Neural cell (in vitro differentiated cells): ENCODE results near the gene CENPP. TPM values are rescaled to one million over a fixed set of nuclear protein-coding genes. Genes with fewer than 3 reads are reported as not detected.

Experiments
- H2AFZ ChIP-seq: fragments of 200-600, 300-800 bp; sonication (generic), shearing (Covaris generic); 2 replicates; pipeline ENCODE4 v1.6.0; 2014; ENCODE audit warnings: low read depth, mild to moderate bottlenecking, antibody characterized with exemption, low read length, moderate library complexity
- H3F3A ChIP-seq: fragments of 200-600 bp; shearing (Covaris generic); 2 replicates; pipeline ENCODE4 v1.6.1; 2016; ENCODE audit warnings: mild to moderate bottlenecking, moderate library complexity, mixed read lengths, antibody characterized with exemption, low read length; ENCODE audit not compliant: insufficient read depth, poor library complexity, severe bottlenecking
- H3K27ac ChIP-seq: fragments of 200-600, 300-800 bp; sonication (generic), shearing (Covaris generic); 2 replicates; pipeline ENCODE4 v1.5.1; 2014; ENCODE audit warnings: mild to moderate bottlenecking, low read length, moderate library complexity
- H3K27me3 ChIP-seq: fragments of 300-800, 200-600 bp; sonication (generic), shearing (Covaris generic); 2 replicates; pipeline ENCODE4 v1.6.0; 2014; ENCODE audit warnings: mild to moderate bottlenecking, low read depth, low read length, moderate library complexity; ENCODE audit not compliant: insufficient read depth
- H3K36me3 ChIP-seq: fragments of 300-800, 200-600 bp; sonication (generic), shearing (Covaris generic); 2 replicates; pipeline ENCODE4 v1.5.1; 2014; ENCODE audit warnings: mild to moderate bottlenecking, antibody characterized with exemption, low read length, moderate library complexity; ENCODE audit not compliant: insufficient read depth
- H3K4me2 ChIP-seq: fragments of 300-800, 200-600 bp; sonication (generic), shearing (Covaris generic); 2 replicates; pipeline ENCODE4 v1.6.0; 2014; ENCODE audit warnings: mild to moderate bottlenecking, low read length
- H3K4me3 ChIP-seq: fragments of 300-800, 200-600 bp; sonication (generic), shearing (Covaris generic); 2 replicates; pipeline ENCODE4 v1.5.1; 2014; ENCODE audit warnings: mild to moderate bottlenecking, low read length, moderate library complexity
- H3K79me2 ChIP-seq: fragments of 200-600 bp; shearing (Covaris generic); replicated peaks from 2 replicates; pipeline ENCODE4 v1.6.0; 2014; ENCODE audit warnings: mild to moderate bottlenecking, low read length, moderate library complexity; ENCODE audit not compliant: insufficient read depth
- H3K9ac ChIP-seq: fragments of 300-800, 200-600 bp; sonication (generic), shearing (Covaris generic); 2 replicates; pipeline ENCODE4 v1.6.1; 2016; ENCODE audit warnings: mild to moderate bottlenecking, low read length, mixed read lengths
- H3K9me2 ChIP-seq: fragments of 200-600 bp; shearing (Covaris generic); 2 replicates; pipeline ENCODE4 v1.6.1; 2016; ENCODE audit warnings: mild to moderate bottlenecking, low read length, mixed read lengths; ENCODE audit not compliant: insufficient read depth
- H3K9me3 ChIP-seq: fragments of 200-600, 300-800 bp; sonication (generic), shearing (Covaris generic); 2 replicates; pipeline ENCODE4 v1.6.1; 2016; ENCODE audit warnings: mild to moderate bottlenecking, mixed run types, low read length, moderate library complexity, mixed read lengths
- H4K20me1 ChIP-seq: fragments of 200-600 bp; shearing (Covaris generic); 2 replicates; pipeline ENCODE4 v1.6.1; 2016; ENCODE audit warnings: mild to moderate bottlenecking, mixed run types; ENCODE audit not compliant: insufficient read depth
- EP300 ChIP-seq: fragments of 450-650 bp; conservative IDR thresholded peaks from 2 replicates; pipeline ENCODE4 v1.6.1; 2014; ENCODE audit warnings: antibody characterized with exemption, mild to moderate bottlenecking, moderate library complexity; ENCODE audit not compliant: poor library complexity, severe bottlenecking
- EZH2 ChIP-seq: fragments of 200-600, 300-800 bp; shearing (Covaris generic), sonication (generic); IDR thresholded peaks from 2 replicates; pipeline ENCODE4 v1.6.1; 2014; ENCODE audit warnings: antibody characterized with exemption, low read length, borderline replicate concordance, mild to moderate bottlenecking; ENCODE audit not compliant: insufficient read depth, poor library complexity, severe bottlenecking
- MXI1 ChIP-seq: fragments of 450-650 bp; conservative IDR thresholded peaks from 2 replicates; pipeline ENCODE4 v1.6.1; 2014; ENCODE audit warnings: antibody characterized with exemption, mild to moderate bottlenecking; ENCODE audit not compliant: poor library complexity, severe bottlenecking
- POLR2AphosphoS5 ChIP-seq: IDR thresholded peaks from 2 replicates; pipeline ENCODE4 v1.6.1; 2012
- RAD21 ChIP-seq: fragments of 450-650 bp; conservative IDR thresholded peaks from 2 replicates; pipeline ENCODE4 v1.6.1; 2014; ENCODE audit warnings: antibody characterized with exemption, mild to moderate bottlenecking, moderate library complexity
- SMC3 ChIP-seq: fragments of 450-650 bp; conservative IDR thresholded peaks from 2 replicates; pipeline ENCODE4 v1.6.1; 2014; ENCODE audit warnings: antibody characterized with exemption, mild to moderate bottlenecking, moderate library complexity; ENCODE audit not compliant: poor library complexity
- TAF1 ChIP-seq: IDR thresholded peaks from 2 replicates; pipeline ENCODE4 v1.6.1; 2012; ENCODE audit warnings: low read depth
- polyA minus RNA-seq: library from RNA; depleted of rRNA, polyadenylated mRNA; stranded (reverse); fragments of >200 nt; gene quantifications from 2 replicates; pipeline ENCODE4 v1.2.3, GENCODE V29; 2014
- polyA plus RNA-seq: library from polyadenylated mRNA; depleted of rRNA; stranded (reverse); fragments of >200 nt; gene quantifications from 2 replicates; pipeline ENCODE4 v1.2.3, GENCODE V29; 2014
- TF ChIP-seq, protein P1 (sequence below): IDR thresholded peaks from 2 replicates; pipeline ENCODE4 v1.6.1; 2012; ENCODE audit warnings: borderline replicate concordance
- TF ChIP-seq, protein P2 (sequence below): fragments of 450-650 bp; IDR thresholded peaks from 2 replicates; pipeline ENCODE4 v1.5.1; 2014; ENCODE audit warnings: antibody characterized with exemption, mild to moderate bottlenecking, moderate library complexity; ENCODE audit not compliant: poor library complexity, severe bottlenecking

Gene CENPP
- 2.8 and 5.0 TPM in 2 replicates for polyA plus RNA-seq
- 6.6 and 8.0 TPM in 2 replicates for polyA minus RNA-seq

DNA sequence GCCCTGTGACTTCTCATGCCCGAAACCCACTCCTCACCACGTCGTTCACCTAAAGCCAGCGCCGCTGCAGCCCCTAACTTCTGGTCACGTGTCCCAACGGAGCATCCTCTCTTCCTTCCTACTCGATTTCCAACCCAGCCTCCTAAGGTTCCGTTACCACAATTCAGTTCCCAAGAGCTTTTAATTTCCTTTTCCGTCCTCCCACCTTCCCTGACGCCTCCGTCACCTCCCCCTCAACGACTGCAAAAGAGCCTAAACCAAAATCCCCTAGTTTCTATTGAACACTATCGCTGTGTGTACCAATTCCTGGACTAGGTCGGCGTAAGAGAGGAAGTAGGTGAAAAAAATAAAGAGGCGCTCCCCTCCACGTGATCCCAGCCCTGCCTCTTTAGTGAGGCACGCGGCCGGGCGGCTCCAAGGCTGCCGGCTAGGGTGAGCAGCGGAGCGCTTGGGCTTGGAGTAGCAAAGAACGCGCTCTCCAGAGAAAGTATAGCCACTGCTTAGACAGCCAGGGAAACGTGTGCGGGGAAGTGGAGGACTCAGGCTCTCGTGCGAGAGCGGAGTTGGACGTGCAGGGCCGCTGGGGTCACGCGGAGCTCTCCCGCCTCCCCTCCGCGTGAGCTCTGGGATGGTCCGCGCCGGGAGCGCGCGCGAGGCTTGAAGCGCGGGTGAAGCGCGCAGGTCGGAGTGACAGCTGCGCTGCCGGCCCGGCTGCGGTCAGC, at the start of gene CENPP, which contains the start of gene NOL8:
CENPP (plus strand) TSS at position 685 of the 722 bp plus-strand sequence.
NOL8 (minus strand) TSS at position 82 of the 722 bp plus-strand sequence. CDS start 1,189 bp downstream, outside the sequence.
- Histone ChIP-seq H4K20me1 (no peaks in the 10 kb centered on the region), H3K36me3 (no peaks in the 10 kb centered on the region), H3K9ac (peak within 1 kb of the TSS; percentile 91), H3K9me3 (no peaks in the 10 kb centered on the region), H3F3A (no peaks in the 10 kb centered on the region), H2AFZ (peak within 1 kb of the TSS; percentile 93), H3K79me2 (peaks cover 10% of the 10 kb centered on the region), H3K4me3 (peak within 1 kb of the TSS; percentile 85), H3K4me2 (peak within 1 kb of the TSS; percentile 96), H3K27me3 (no peaks in the 10 kb centered on the region), H3K27ac (peak within 1 kb of the TSS; percentile 91), H3K9me2 (no peaks in the 10 kb centered on the region)
- TF ChIP-seq MXI1: peak; percentile 97
- no peak for TF ChIP-seq EZH2
- TF ChIP-seq, protein P1, sequence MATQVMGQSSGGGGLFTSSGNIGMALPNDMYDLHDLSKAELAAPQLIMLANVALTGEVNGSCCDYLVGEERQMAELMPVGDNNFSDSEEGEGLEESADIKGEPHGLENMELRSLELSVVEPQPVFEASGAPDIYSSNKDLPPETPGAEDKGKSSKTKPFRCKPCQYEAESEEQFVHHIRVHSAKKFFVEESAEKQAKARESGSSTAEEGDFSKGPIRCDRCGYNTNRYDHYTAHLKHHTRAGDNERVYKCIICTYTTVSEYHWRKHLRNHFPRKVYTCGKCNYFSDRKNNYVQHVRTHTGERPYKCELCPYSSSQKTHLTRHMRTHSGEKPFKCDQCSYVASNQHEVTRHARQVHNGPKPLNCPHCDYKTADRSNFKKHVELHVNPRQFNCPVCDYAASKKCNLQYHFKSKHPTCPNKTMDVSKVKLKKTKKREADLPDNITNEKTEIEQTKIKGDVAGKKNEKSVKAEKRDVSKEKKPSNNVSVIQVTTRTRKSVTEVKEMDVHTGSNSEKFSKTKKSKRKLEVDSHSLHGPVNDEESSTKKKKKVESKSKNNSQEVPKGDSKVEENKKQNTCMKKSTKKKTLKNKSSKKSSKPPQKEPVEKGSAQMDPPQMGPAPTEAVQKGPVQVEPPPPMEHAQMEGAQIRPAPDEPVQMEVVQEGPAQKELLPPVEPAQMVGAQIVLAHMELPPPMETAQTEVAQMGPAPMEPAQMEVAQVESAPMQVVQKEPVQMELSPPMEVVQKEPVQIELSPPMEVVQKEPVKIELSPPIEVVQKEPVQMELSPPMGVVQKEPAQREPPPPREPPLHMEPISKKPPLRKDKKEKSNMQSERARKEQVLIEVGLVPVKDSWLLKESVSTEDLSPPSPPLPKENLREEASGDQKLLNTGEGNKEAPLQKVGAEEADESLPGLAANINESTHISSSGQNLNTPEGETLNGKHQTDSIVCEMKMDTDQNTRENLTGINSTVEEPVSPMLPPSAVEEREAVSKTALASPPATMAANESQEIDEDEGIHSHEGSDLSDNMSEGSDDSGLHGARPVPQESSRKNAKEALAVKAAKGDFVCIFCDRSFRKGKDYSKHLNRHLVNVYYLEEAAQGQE: peak; percentile 31
- TF ChIP-seq RAD21: no peak
- TF ChIP-seq SMC3: peak; percentile 64
- TF ChIP-seq, protein P2, sequence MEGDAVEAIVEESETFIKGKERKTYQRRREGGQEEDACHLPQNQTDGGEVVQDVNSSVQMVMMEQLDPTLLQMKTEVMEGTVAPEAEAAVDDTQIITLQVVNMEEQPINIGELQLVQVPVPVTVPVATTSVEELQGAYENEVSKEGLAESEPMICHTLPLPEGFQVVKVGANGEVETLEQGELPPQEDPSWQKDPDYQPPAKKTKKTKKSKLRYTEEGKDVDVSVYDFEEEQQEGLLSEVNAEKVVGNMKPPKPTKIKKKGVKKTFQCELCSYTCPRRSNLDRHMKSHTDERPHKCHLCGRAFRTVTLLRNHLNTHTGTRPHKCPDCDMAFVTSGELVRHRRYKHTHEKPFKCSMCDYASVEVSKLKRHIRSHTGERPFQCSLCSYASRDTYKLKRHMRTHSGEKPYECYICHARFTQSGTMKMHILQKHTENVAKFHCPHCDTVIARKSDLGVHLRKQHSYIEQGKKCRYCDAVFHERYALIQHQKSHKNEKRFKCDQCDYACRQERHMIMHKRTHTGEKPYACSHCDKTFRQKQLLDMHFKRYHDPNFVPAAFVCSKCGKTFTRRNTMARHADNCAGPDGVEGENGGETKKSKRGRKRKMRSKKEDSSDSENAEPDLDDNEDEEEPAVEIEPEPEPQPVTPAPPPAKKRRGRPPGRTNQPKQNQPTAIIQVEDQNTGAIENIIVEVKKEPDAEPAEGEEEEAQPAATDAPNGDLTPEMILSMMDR: peak; percentile 26
- TF ChIP-seq EP300: peak; percentile 61
- TF ChIP-seq TAF1: peak; percentile 68
- TF ChIP-seq POLR2AphosphoS5: peak; percentile 77

DNA sequence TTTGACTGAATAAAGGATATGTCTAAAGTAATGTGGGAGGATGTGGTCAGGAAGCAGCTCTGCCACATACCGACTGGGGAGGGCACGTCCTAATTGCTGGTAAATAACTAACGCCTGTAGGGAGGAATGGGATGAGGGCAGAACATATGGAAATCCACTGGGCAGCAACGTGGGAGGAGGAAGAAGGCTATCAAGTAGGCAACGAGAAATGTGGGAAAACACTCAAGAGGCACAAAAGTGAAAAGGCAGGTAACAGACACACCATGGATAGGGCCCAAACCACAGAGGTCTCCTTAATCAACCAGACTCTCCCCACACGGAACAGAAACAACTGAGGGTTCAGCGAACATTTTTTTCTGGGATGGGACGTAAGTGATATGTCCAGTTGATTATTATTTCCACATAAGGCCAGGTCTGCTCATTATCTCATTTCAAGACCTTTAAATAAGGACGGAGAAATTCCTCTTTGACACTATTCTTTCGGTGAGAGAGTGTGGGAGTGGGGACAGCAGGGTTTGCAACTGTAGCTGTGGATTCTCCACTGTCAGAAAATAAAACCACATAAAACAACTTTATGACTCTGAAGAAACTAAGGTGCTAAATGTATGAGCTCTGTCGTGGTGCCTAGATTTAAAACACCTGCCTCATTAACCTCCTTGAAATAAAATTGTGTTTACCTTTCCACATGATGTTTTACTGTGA, 49.3 kb upstream of the CENPP start:
- Histone ChIP-seq H4K20me1 (no peaks in the 10 kb centered on the region), H3K36me3 (peaks cover 7% of the 10 kb centered on the region), H3K27ac (no peak overlapping the region), H3F3A (no peaks in the 10 kb centered on the region), H3K9me2 (no peaks in the 10 kb centered on the region), H3K4me3 (no peak overlapping the region), H2AFZ (no peak overlapping the region), H3K79me2 (no peaks in the 10 kb centered on the region), H3K27me3 (no peaks in the 10 kb centered on the region), H3K9me3 (no peaks in the 10 kb centered on the region), H3K4me2 (no peak overlapping the region), H3K9ac (no peak overlapping the region)
- TF ChIP-seq, protein P2: no peak
- TF ChIP-seq SMC3 (no peak), EP300 (no peak), EZH2 (no peak), RAD21 (no peak), TAF1 (no peak), MXI1 (no peak), POLR2AphosphoS5 (no peak)
- TF ChIP-seq, protein P1: no peak
